Stimulated activated CD4-positive, alpha-beta T cell treated with anti-CD3 and anti-CD28 coated beads, Interleukin-4, amount 100 ng/mL, for 48 hours (primary cell): Measurements from ENCODE around the gene TNS3.

Experiments used
- DNase-seq, 2 donors: peaks; one replicate each; pipeline ENCODE4 v3.0.0-alpha.2; 2020; ENCODE audit warnings: low read depth in 2 of 2

Gene TNS3

GRCh38 chr7:47329320-47329926, 252.5 kb downstream of the TNS3 start:
- no peak for DNase-seq

DNA sequence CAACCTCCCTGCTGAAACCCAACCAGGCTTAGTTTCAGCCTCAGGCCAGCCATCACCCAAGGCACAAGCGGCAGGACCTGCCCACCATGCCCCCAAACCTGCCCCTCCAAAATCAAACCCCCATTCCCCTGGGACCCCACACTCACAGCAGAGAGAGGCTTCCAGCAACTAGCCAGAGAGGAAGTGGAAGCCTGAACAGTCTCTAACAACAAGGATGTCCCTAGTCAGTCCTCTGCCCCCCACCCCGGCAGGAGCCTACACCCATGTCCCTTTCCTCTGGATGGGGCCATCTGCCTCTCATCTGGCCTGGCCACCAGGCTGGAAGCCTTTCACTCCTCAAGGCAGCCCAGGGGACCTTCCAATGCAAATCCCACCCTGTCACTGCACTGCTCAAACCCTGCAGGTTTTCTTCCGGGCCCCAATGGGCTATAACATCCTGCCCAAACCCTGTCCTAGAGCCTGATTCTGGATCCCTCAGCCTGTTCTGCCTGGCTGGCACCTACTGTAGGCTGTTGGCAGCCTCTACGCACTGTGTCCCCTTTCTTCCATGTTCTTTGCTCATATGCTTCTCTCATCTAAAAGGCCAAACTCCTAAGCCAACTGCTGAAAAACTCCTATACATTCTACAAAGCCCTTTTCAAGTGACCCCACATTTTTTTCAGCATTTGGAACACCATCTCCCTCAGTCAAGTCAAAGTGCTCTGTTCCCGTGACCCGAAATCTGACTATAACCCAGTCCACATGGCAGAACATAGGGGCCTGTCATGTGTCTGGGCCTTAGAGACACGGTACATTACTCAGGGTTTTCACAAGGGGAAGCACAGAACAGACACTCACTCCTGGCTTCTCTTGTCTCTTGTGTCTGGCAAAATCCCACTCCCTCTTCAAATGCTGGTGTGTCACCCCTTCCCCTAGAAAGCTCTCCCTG, 253.3 kb downstream of the TNS3 start:
- DNase-seq: no peak

- DNase-seq: no peak
These were observed 254.1 kb downstream of the TNS3 start for GRCh38 chr7:47327698-47328391.

DNA sequence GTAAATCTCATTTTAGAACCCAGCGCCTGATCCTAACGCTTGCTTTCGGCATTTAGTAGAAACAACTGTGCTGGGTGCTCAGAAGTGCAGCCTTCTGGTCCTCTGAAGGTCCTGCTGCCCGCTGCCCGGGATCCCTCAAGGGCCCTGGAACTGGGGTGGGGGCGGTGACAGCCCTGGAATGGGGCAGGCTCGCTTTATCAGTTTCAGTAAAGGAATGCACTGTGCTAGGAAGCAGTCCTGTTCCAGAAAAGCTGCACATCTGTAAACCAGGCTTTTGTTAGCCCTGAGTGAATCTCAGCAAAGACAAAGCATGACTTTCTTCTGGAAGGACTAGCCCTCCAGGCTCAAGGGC, 254.6 kb downstream of the TNS3 start:
- no peak for DNase-seq

DNA sequence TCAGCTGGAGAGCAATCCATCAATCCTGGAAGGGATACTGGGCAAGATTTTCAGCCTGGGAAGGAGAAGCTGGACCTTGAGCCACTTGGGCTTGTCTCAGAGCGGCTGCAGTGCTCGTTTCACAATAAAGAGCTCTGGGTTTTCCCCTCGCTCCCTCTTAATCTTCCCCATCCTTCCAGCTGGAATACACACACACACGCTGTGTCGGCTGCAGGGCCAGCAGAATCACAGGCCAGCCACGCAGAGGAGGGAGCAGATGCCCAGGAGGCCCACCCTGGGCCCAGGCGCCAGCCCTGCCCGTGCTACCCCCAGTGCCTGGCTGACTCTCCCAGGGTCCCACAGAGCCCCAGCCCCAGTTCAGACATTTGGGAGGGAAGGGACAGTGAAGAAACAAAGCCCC, 255.1 kb downstream of the TNS3 start:
- DNase-seq: no peak

- no peak for DNase-seq
These were observed 255.7 kb downstream of the TNS3 start for GRCh38 chr7:47326220-47326619.

DNA sequence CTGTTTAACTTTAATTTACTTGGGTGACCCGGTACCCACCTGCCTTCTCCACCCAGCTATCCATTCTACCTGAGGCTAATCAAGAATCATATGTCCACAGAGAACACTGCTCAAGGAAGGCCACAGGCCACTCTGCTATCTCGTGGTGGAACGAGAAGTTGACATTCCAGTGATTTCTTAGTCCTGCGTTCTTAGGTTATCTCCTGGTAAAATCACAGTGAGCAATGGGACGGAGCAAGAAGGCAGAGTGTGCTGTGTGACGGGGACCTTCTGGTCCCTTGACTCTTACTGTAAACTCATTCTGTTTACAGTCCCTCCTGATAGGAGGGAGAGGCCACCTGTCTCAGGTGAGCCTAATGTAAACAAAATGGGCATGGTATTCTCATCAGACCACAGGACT, 256.6 kb downstream of the TNS3 start:
- DNase-seq: no peak

DNA sequence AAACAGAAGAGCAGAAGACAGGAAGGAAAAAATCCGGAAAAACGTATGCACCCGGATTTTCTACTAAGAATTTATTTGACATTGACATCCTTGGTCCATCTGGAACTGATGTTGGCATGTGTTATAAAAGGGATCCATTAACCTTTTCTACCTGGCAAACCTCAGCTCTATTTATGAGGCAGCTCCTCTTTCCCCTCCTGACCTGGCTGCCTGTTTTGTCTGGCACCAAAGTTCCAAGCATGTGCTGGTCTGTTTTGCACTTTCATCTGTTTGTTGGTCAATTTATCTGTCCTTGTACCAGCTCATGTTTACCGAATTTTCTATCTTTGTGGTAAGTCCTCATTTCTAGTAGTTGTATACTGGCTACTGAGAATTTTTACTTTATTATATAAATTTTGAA, 258.0 kb downstream of the TNS3 start:
- no peak for DNase-seq

DNA sequence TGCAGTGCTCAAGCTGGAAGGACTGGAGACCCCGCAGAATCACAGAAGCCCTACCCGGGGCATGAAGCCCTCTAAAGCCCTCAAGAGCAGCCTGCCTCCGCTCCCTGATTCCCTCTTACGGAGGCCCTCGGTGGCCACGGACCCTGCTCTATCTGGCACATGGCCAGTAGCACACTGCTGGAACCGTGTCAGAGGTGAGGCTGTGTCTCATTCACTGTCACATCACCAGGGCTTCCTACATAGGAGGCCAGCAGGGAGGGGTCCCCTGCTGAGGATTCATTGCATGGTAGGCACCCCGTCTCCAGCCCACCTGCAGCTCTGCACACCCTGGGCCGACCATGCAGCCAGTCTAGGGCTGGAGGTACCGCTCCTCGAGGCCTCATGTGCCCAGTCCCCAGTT, 259.2 kb downstream of the TNS3 start:
- DNase-seq: no peak

DNA sequence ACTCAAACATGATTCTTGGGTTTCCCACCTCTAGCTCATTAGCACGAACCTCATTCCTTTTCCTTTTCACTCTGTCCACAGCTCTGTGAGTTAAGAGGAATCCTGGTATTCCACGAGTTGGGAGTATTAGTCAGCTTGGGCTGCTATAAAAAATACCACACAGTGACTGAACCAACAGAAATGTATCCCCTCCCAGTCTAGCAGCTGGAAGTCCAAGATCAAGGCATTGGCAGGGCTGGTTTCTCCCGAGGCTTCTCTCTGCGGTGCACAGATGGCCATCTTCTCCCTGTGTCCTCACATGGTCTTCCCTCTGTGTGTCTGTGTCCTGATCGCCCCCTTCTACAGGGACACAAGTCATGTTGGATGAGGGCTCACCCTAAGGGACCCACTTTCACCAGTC, 261.6 kb downstream of the TNS3 start:
- no peak for DNase-seq

- DNase-seq: no peak
These were observed 263.3 kb downstream of the TNS3 start for GRCh38 chr7:47318395-47319182.

- DNase-seq: no peak
These were observed 264.4 kb downstream of the TNS3 start for GRCh38 chr7:47317487-47317886.

DNA sequence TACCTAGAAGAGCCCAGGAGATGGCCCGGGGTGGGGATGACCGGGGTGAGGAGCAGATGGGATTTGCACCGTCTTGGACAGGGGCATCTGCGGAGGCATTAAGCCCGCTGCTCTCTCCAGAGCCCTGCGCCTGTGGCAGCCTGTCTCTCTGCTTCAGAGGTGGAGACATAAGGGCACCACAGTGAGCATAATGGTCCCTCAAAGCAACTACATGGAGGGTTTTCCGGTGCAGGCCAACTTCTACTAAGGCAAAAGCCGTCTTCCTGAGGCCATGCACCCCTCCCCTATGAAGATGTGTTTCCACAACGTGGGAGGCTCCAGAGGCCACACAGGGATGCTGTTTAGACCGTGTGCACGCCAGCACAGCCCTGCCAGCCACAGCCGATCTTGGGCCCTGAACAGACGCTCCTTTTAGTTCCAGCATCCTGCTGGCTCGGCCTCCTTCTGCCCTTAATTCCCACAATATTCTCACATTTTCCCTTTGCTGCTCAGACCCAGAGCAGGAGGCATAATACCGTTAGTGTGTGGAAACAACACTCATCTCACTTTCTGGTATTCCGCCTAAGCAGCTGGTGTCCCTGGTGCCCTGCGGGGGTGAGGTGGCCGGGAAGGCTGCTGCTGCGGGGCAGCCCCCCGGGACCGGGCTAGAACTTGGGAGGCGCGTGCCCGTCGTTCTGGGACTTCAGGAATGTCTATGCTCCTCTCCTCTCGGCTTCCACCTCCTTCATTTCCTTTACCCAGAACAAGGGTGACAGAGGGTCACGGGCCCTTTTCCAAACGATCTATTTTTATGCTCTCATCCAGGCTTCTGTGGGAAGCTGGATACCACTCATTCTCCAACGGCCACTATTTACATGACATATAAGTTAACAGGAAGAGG, 266.9 kb downstream of the TNS3 start:
- DNase-seq: no peak

DNA sequence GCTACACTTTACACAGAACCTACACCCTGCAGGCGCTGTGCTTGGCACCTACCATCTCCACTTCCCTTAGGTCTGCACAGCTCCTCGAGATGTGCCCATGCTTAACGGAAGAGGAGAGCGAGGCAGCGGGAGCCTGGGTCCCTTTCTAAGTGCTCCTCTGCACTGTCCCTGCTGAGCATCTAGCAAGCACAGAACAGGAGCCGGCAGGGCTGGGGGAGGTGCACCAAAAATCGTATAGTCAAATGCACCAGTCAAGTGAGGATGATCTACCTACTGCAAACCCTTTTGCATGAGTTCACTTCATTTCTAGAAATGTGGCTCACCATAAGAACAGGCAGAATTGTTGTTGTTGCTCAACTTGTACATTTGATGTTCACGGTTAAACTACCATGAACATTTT, 267.7 kb downstream of the TNS3 start:
- no peak for DNase-seq

DNA sequence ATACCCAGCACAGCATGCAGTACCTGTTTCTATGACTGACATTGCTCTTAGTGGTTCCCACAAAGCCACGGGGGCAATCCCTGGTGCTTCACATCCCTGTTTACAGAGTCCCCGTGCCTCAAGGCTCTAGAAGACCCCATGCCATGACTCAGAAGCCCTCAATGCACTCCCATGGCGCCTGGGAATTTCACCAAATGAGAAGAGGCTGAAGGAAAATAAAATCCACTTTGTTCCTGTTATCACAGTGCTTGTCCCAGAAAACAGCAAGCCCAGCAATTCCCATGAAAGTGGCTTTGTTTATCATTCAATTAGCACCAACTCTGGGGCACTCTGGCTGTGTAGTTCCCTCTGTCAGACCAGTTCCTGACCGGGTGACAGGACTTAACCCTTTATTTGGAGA, 268.3 kb downstream of the TNS3 start:
- DNase-seq: no peak

DNA sequence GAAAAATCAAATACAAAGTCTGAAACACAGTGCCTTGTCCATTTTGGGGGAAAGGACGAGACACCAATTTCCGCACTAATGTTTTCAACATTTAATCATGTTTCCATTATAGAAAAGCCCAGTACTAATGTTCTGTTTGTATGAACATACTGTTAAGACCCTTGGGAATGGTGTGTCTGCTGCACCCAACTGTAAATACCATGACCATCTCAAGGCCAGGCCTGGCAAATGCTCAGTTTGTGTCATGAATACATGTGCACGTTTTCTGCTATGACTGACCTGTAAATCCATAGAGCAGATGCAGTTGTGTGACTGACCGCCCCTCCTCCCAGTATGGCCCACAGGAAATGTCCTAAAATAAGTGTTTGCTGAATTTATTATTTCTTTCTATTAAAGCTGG, 270.0 kb downstream of the TNS3 start:
- no peak for DNase-seq

DNA sequence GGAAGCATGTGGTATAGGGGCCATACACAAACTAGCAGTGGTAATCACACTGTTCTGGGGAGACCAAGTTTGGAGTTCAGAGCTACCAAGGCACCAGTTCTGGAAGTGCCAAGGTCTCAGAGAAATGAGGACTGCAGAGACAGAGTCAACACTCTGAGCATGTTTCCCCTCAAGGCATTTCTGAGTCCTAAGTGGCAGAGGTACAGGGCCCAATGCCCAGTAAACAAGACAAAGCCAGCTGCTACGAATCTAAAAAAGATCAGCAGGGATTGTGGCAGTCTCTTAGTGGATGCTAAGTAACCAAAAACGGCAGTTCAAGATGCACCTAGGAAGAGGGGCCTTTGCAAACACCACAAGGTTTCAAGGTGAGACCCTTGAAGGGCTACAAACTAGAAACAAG, 271.9 kb downstream of the TNS3 start:
- no peak for DNase-seq

- DNase-seq: no peak
These were observed 273.1 kb downstream of the TNS3 start for GRCh38 chr7:47308808-47309207.

GRCh38 chr7:47307311-47307710, 274.6 kb downstream of the TNS3 start:
- DNase-seq: no peak

GRCh38 chr7:47304727-47305719, 276.9 kb downstream of the TNS3 start:
- no peak for DNase-seq
